Subcutaneous preadipocyte (primary cell): ENCODE measurements around the gene COL19A1. TPM values are rescaled to one million over a fixed set of nuclear protein-coding genes. Genes with fewer than 3 reads are reported as not detected.

ENCODE experiments used
- small RNA-seq: library from RNA; depleted of rRNA; stranded (forward); fragments of <200 nt; gene quantifications from one replicate; pipeline ENCODE3, GENCODE V24; 2012
- total RNA-seq: library from RNA; depleted of rRNA; stranded (reverse); fragments of >200 nt; gene quantifications from 2 replicates; pipeline ENCODE4 v1.2.3, GENCODE V29; 2012

COL19A1 gene
- under 0.01 and 0.39 TPM in 2 replicates for total RNA-seq

DNA sequence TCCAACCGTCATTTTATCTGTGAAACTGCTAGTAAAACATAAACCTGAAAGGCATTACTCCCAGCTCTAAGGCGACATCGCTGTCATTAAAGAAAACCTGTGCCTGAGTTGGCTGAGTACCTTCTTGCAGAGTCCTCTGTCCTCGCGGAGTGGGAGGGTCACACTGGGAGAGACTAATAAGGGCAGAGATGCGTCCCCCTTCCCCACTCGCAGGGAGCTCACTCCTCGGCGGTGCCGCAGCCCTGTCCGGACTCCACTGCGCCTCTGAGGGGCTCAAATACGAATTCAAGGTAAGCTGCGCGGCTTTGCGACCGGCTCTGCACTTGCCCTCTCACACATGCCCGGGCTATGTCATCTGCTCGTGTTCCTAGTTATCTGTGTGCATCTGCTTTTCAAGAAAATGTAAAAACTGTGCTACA is at the start of gene COL19A1:
Gene COL19A1 (plus strand): TSS at position 206 of the 419 bp plus-strand sequence. CDS start 13,012 bp downstream, outside the sequence.

Small RNA genes lying within 50 kb of the gene (small RNA-seq; reads per million reads assigned to genes)
- not detected for gene RPL37P15

Other genes starting within 250 kb of the COL19A1 start
- gene LMBRD1, start 69.5 kb upstream of the COL19A1 start, total RNA-seq: 18.6 and 25.0 TPM in 2 replicates